Activated CD4-positive, alpha-beta memory T cell treated with anti-CD3 and anti-CD28 coated beads, Interleukin-2, amount 10 ng/mL, durations not matched to agents 7 days and 5 days (primary cell): Measurements from ENCODE around the gene TASOR2. TPM values are rescaled to one million over a fixed set of nuclear protein-coding genes. Genes with fewer than 3 reads are reported as not detected.

Source experiments
- total RNA-seq, 2 experiments: library from RNA; stranded (reverse); gene quantifications; one replicate each; pipeline ENCODE4 v1.2.3, GENCODE V29; 2021

TASOR2 gene
- total RNA-seq, 2 experiments from 2014 or later = 35.1 to 37.3 TPM

Other genes with a start within 250 kb of the TASOR2 start
- gene CALML5, start 185.3 kb upstream of the TASOR2 start, total RNA-seq = not detected
- gene CALML3, start 159.9 kb upstream of the TASOR2 start, total RNA-seq = not detected
- gene ASB13, start 18.2 kb upstream of the TASOR2 start, total RNA-seq = 1 to 10 TPM; 4.8 to 5.4 TPM
- gene GDI2, start 128.6 kb downstream of the TASOR2 start, total RNA-seq = 100 to 1,000 TPM; 218 to 220 TPM
- 1 to 10 TPM; 3.3 to 5.4 TPM for gene ANKRD16, start 205.1 kb downstream of the TASOR2 start, total RNA-seq
- 10 to 100 TPM; 54.8 to 61.6 TPM for gene FBH1, start 205.4 kb downstream of the TASOR2 start, total RNA-seq